GM06990 (cell line): ENCODE measurements around the gene SSC4D.
A peak's percentile ranks its signal among the peaks of the same experiment; 100 is the strongest.
"Not testable (repeated sequence)": the region's sequence is repeated elsewhere in the genome, so short reads cannot be mapped to it uniquely, and the experiment has no call there.

Source experiments
- DNase-seq: peaks from one replicate; pipeline ENCODE4 v3.0.0-alpha.2; 2011; ENCODE audit not compliant: insufficient read length; ENCODE audit errors: extremely low read depth
- H3K27me3 ChIP-seq: replicated peaks from 2 replicates; pipeline ENCODE4 v1.6.0; 2011; ENCODE audit warnings: low read length; ENCODE audit not compliant: control insufficient read depth, insufficient read depth
- H3K36me3 ChIP-seq: 2 replicates; pipeline ENCODE4 v1.5.1; 2011; ENCODE audit warnings: low read length; ENCODE audit not compliant: control insufficient read depth, insufficient read depth
- H3K4me3 ChIP-seq: replicated peaks from 2 replicates; pipeline ENCODE4 v1.5.1; 2011; ENCODE audit warnings: low read depth, mild to moderate bottlenecking, control low read depth, low read length
- CTCF ChIP-seq: IDR thresholded peaks from 2 replicates; pipeline ENCODE4 v1.5.1; 2011; ENCODE audit warnings: low read length, control low read depth, mild to moderate bottlenecking, inconsistent platforms; ENCODE audit not compliant: insufficient read depth, poor library complexity, severe bottlenecking

Gene SSC4D

GRCh38 chr7:76409537-76409936 lies at the start of gene SSC4D:
SSC4D (minus strand) TSS chr7:76409697; CDS start chr7:76404439, 5,258 bp downstream.
- TF ChIP-seq CTCF, result no peak
- no peaks in the 10 kb centered on the region; the same call in 1 of the 2 replicates for H3K27me3 ChIP-seq
- H3K4me3 ChIP-seq, result no peak within 1 kb of the TSS
- no peak for DNase-seq
- H3K36me3 ChIP-seq, result no peaks in the 10 kb centered on the region

- not testable (repeated sequence) for H3K27me3 ChIP-seq, H3K36me3 ChIP-seq, DNase-seq, H3K4me3 ChIP-seq
Observed at GRCh38 chr7:76458504-76458903, 49.0 kb upstream of the SSC4D start.

- not testable (repeated sequence) for H3K4me3 ChIP-seq, DNase-seq, H3K27me3 ChIP-seq, H3K36me3 ChIP-seq
Observed at GRCh38 chr7:76457017-76457416, 47.5 kb upstream of the SSC4D start.

- DNase-seq, result peak; percentile 44
Observed at GRCh38 chr7:76445577-76446008, 36.1 kb upstream of the SSC4D start.

GRCh38 chr7:76443846-76444245 lies 34.3 kb upstream of the SSC4D start:
- not testable (repeated sequence) for H3K27me3 ChIP-seq, DNase-seq, H3K36me3 ChIP-seq, H3K4me3 ChIP-seq

More at GRCh38 chr7:76445577-76446008, 36.1 kb upstream of the SSC4D start:
- not testable (repeated sequence) for H3K27me3 ChIP-seq, H3K36me3 ChIP-seq, H3K4me3 ChIP-seq

- not testable (repeated sequence) for H3K36me3 ChIP-seq, H3K27me3 ChIP-seq, H3K4me3 ChIP-seq, DNase-seq
Observed at GRCh38 chr7:76442664-76443446, 33.4 kb upstream of the SSC4D start.

- not testable (repeated sequence) for DNase-seq, H3K36me3 ChIP-seq, H3K27me3 ChIP-seq
Observed at GRCh38 chr7:76441792-76442191, 32.3 kb upstream of the SSC4D start.

GRCh38 chr7:76440404-76440803 lies 30.9 kb upstream of the SSC4D start:
- not testable (repeated sequence) for H3K4me3 ChIP-seq, H3K36me3 ChIP-seq, DNase-seq, H3K27me3 ChIP-seq

More at GRCh38 chr7:76441792-76442191, 32.3 kb upstream of the SSC4D start:
- H3K4me3 ChIP-seq, result not testable (repeated sequence)

- not testable (repeated sequence) for H3K36me3 ChIP-seq, DNase-seq, H3K27me3 ChIP-seq, H3K4me3 ChIP-seq
Observed at GRCh38 chr7:76439120-76439888, 29.8 kb upstream of the SSC4D start.
